H1 (cell line): ENCODE data around the gene P2RX5. TPM values are rescaled to one million over a fixed set of nuclear protein-coding genes. Genes with fewer than 3 reads are reported as not detected.

Experiments
- CTCF ChIA-PET: fragments of 300-600 bp; sonication (Branson Sonifier 250); formaldehyde crosslinking; loops from one replicate; lab custom pipeline; 2021; ENCODE audit not compliant: partially characterized antibody; lab: Charles Lee
- POLR2A ChIA-PET: fragments of 300-600 bp; sonication (Branson Sonifier 250); formaldehyde crosslinking; loops from one replicate; lab custom pipeline; 2021; ENCODE audit warnings: inconsistent platforms; ENCODE audit not compliant: partially characterized antibody; lab: Charles Lee
- DNase-seq, 2 experiments: peaks; one replicate each; pipeline versions ENCODE4 v3.0.0 to v3.0.0-alpha.2; 2010 to 2022; ENCODE audit warnings: low spot score in 2 of 2, low read depth in 1 of 2, mixed read lengths in 1 of 2
- FAIRE-seq: peaks from 2 replicates; lab custom pipeline; 2011; peaks lifted over from hg19 to GRCh38; lab: Jason Lieb, UNC
- H2AFZ ChIP-seq: 2 replicates; pipeline ENCODE4 v1.8.1; 2012; ENCODE audit warnings: low read length, inconsistent platforms
- H2AK5ac ChIP-seq: 2 replicates; pipeline ENCODE4 v1.6.1; 2013; ENCODE audit warnings: low read depth, low read length
- H2BK120ac ChIP-seq: replicated peaks from 2 replicates; pipeline ENCODE3; 2013; ENCODE audit warnings: low read depth, low read length, inconsistent platforms
- H2BK12ac ChIP-seq: 2 replicates; pipeline ENCODE4 v1.6.1; 2013; ENCODE audit warnings: low read depth, low read length
- H2BK15ac ChIP-seq: 2 replicates; pipeline ENCODE4 v1.6.1; 2013; ENCODE audit warnings: low read length
- H2BK20ac ChIP-seq: 2 replicates; pipeline ENCODE4 v1.6.1; 2013; ENCODE audit warnings: low read length
- H2BK5ac ChIP-seq: 2 replicates; pipeline ENCODE4 v1.6.1; 2013; ENCODE audit warnings: low read depth, low read length
- H3K14ac ChIP-seq: 2 replicates; pipeline ENCODE4 v1.6.1; 2013; ENCODE audit warnings: inconsistent platforms; ENCODE audit not compliant: insufficient read length
- H3K18ac ChIP-seq: 2 replicates; pipeline ENCODE4 v1.6.1; 2013; ENCODE audit warnings: low read length; ENCODE audit errors: extremely low read depth
- H3K23ac ChIP-seq: 2 replicates; pipeline ENCODE4 v1.6.1; 2013; ENCODE audit warnings: inconsistent platforms; ENCODE audit not compliant: insufficient read length
- H3K23me2 ChIP-seq: 2 replicates; pipeline ENCODE4 v1.6.1; 2013; ENCODE audit warnings: low read depth, low read length
- H3K27ac ChIP-seq: 2 replicates; pipeline ENCODE4 v1.6.1; 2011; ENCODE audit warnings: low read depth, low read length, inconsistent platforms
- H3K27me3 ChIP-seq, 4 experiments: replicated peaks in 1 of 4; 1 replicate in 1 of 4; 2 replicates in 3 of 4; pipeline versions ENCODE4 v1.6.1 to v1.8.1; 2011 to 2013; ENCODE audit warnings: low read length in 3 of 4, mild to moderate bottlenecking in 3 of 4, inconsistent platforms in 2 of 4, mixed read lengths in 2 of 4, moderate library complexity in 1 of 4; ENCODE audit not compliant: control insufficient read depth in 3 of 4, insufficient read depth in 3 of 4; ENCODE audit errors: extremely low read depth in 1 of 4
- H3K36me3 ChIP-seq, 4 experiments: 2 replicates each; pipeline versions ENCODE4 v1.6.1 to v1.8.1; 2011 to 2013; ENCODE audit warnings: mild to moderate bottlenecking in 4 of 4, low read length in 3 of 4, moderate library complexity in 2 of 4, control low read depth in 1 of 4, inconsistent platforms in 1 of 4; ENCODE audit not compliant: insufficient read depth in 4 of 4, control insufficient read depth in 2 of 4
- H3K4ac ChIP-seq: replicated peaks from 2 replicates; pipeline ENCODE3; 2013; ENCODE audit warnings: low read length, low read depth, mixed read lengths, inconsistent platforms; ENCODE audit not compliant: insufficient read length
- H3K4me1 ChIP-seq, 4 experiments: replicated peaks in 1 of 4; 1 replicate in 1 of 4; 2 replicates in 3 of 4; pipeline versions ENCODE4 v1.6.1 to v1.8.1; 2011 to 2013; ENCODE audit warnings: low read length in 3 of 4, inconsistent platforms in 2 of 4, mixed read lengths in 1 of 4; ENCODE audit not compliant: insufficient read depth in 4 of 4, control insufficient read depth in 3 of 4
- H3K4me2 ChIP-seq, 2 experiments: 2 replicates each; pipeline versions ENCODE4 v1.6.1 to v1.8.1; 2011 to 2013; ENCODE audit warnings: low read depth in 2 of 2, low read length in 2 of 2, control low read depth in 1 of 2, inconsistent platforms in 1 of 2, mild to moderate bottlenecking in 1 of 2; ENCODE audit not compliant: insufficient read depth in 1 of 2
- H3K4me3 ChIP-seq, 4 experiments: fragments of 200-600, 300-600 bp in 1 of 4; sonication (generic), shearing (Covaris generic), sonication (Bioruptor Twin) in 1 of 4; 2 replicates each; pipeline versions ENCODE4 v1.5.1 to v1.8.1; 2011 to 2016; ENCODE audit warnings: low read length in 4 of 4, low read depth in 3 of 4, control low read depth in 2 of 4, inconsistent platforms in 2 of 4, mild to moderate bottlenecking in 2 of 4, mixed read lengths in 1 of 4, moderate library complexity in 1 of 4; ENCODE audit not compliant: insufficient read depth in 2 of 4; ENCODE audit errors: extremely low read depth in 1 of 4
- H3K56ac ChIP-seq: replicated peaks from 2 replicates; pipeline ENCODE3; 2013; ENCODE audit warnings: low read depth, mild to moderate bottlenecking, mixed read lengths, low read length, inconsistent platforms; ENCODE audit not compliant: insufficient read length
- H3K79me1 ChIP-seq: 2 replicates; pipeline ENCODE4 v1.6.1; 2013; ENCODE audit warnings: low read depth, low read length, control low read depth
- H3K79me2 ChIP-seq, 2 experiments: 2 replicates each; pipeline versions ENCODE4 v1.6.1 to v1.8.1; 2012 to 2013; ENCODE audit warnings: low read length in 2 of 2, mild to moderate bottlenecking in 2 of 2, inconsistent platforms in 1 of 2; ENCODE audit not compliant: insufficient read depth in 2 of 2, control insufficient read depth in 1 of 2
- H3K9ac ChIP-seq, 4 experiments: replicated peaks in 1 of 4; 1 replicate in 1 of 4; 2 replicates in 3 of 4; pipeline versions ENCODE4 v1.6.1 to v1.8.1; 2011 to 2013; ENCODE audit warnings: low read depth in 3 of 4, low read length in 3 of 4, control low read depth in 2 of 4, mild to moderate bottlenecking in 2 of 4, moderate library complexity in 2 of 4, inconsistent platforms in 1 of 4; ENCODE audit errors: extremely low read depth in 1 of 4
- H3K9me3 ChIP-seq, 2 experiments: 2 replicates each; pipeline versions ENCODE4 v1.6.1 to v1.8.1; 2012 to 2013; ENCODE audit warnings: mild to moderate bottlenecking in 2 of 2, moderate library complexity in 2 of 2, control low read depth in 1 of 2, inconsistent platforms in 1 of 2, low read depth in 1 of 2, low read length in 1 of 2, mixed read lengths in 1 of 2; ENCODE audit not compliant: insufficient read depth in 2 of 2
- H4K20me1 ChIP-seq, 2 experiments: replicated peaks in 1 of 2; 2 replicates each; pipeline versions ENCODE3 to v1.8.1; 2011 to 2013; ENCODE audit warnings: inconsistent platforms in 2 of 2, low read length in 2 of 2, mild to moderate bottlenecking in 1 of 2; ENCODE audit not compliant: insufficient read depth in 2 of 2, control insufficient read depth in 1 of 2
- H4K5ac ChIP-seq: 2 replicates; pipeline ENCODE4 v1.6.1; 2013; ENCODE audit warnings: low read length, low read depth, mixed read lengths, inconsistent platforms; ENCODE audit not compliant: insufficient read length
- H4K8ac ChIP-seq: 2 replicates; pipeline ENCODE4 v1.8.0; 2013; ENCODE audit warnings: mild to moderate bottlenecking, moderate library complexity, low read length, inconsistent platforms; ENCODE audit not compliant: insufficient read depth; ENCODE audit errors: extremely low read depth
- H4K91ac ChIP-seq: replicated peaks from 2 replicates; pipeline ENCODE3; 2013; ENCODE audit warnings: low read length, mixed read lengths, inconsistent platforms; ENCODE audit not compliant: insufficient read length
- EZH2 ChIP-seq: fragments of 200-600 bp; sonication (generic); IDR thresholded peaks from 2 replicates; pipeline ENCODE4 v1.7.1; 2012; ENCODE audit warnings: low read depth, mild to moderate bottlenecking, moderate library complexity, low read length, inconsistent platforms; ENCODE audit not compliant: severe bottlenecking
- GABPA ChIP-seq: IDR thresholded peaks from 2 replicates; pipeline ENCODE4 v1.6.1; 2011; ENCODE audit warnings: mild to moderate bottlenecking, low read length, moderate library complexity, borderline replicate concordance; ENCODE audit not compliant: insufficient read depth
- HDAC2 ChIP-seq, 2 experiments: fragments of 300-600 bp in 1 of 2; sonication (generic) in 1 of 2; IDR thresholded peaks; 2 replicates each; pipeline ENCODE4 v1.6.1; 2011 to 2012; ENCODE audit warnings: low read depth in 2 of 2, low read length in 2 of 2, mild to moderate bottlenecking in 2 of 2, moderate library complexity in 2 of 2, borderline replicate concordance in 1 of 2, inconsistent platforms in 1 of 2
- HDAC6 ChIP-seq: IDR thresholded peaks from one replicate; pipeline ENCODE4 v1.7.1; 2012; ENCODE audit warnings: low read depth, mild to moderate bottlenecking, inconsistent platforms, low read length, moderate library complexity
- KDM4A ChIP-seq: IDR thresholded peaks from one replicate; pipeline ENCODE4 v1.7.1; 2012; ENCODE audit warnings: low read depth, mild to moderate bottlenecking, moderate library complexity, low read length, inconsistent platforms; ENCODE audit not compliant: severe bottlenecking
- POU5F1 ChIP-seq: IDR thresholded peaks from 2 replicates; pipeline ENCODE4 v1.6.1; 2011; ENCODE audit warnings: low read depth, mild to moderate bottlenecking, low read length, moderate library complexity
- RAD21 ChIP-seq, 2 experiments: IDR thresholded peaks in 1 of 2; conservative IDR thresholded peaks in 1 of 2; 2 replicates each; pipeline ENCODE4 v1.6.1; 2011; ENCODE audit warnings: low read depth in 2 of 2, low read length in 2 of 2, improper control_type of control experiment in 1 of 2, inconsistent platforms in 1 of 2, mild to moderate bottlenecking in 1 of 2, moderate library complexity in 1 of 2
- SIRT6 ChIP-seq: IDR thresholded peaks from one replicate; pipeline ENCODE4 v1.7.1; 2012; ENCODE audit warnings: low read length, inconsistent platforms
- SRF ChIP-seq: IDR thresholded peaks from 2 replicates; pipeline ENCODE4 v1.6.1; 2011; ENCODE audit warnings: mild to moderate bottlenecking, low read depth, low read length, moderate library complexity
- TBP ChIP-seq: IDR thresholded peaks from 2 replicates; pipeline ENCODE4 v1.6.1; 2011; ENCODE audit warnings: low read depth, low read length, improper control_type of control experiment
- YY1 ChIP-seq: IDR thresholded peaks from 2 replicates; pipeline ENCODE4 v1.6.1; 2011; ENCODE audit warnings: low read depth, mild to moderate bottlenecking, low read length
- WGBS, 2 experiments: shearing (Covaris generic) in 1 of 2; methylation state at CpG; one replicate each; pipeline versions ENCODE4 v1.1.6 to v1.1.7; 2013 to 2015; ENCODE audit warnings: low lambda C conversion rate in 2 of 2, mixed read lengths in 2 of 2, inconsistent platforms in 1 of 2, low coverage in 1 of 2, missing lambda C conversion rate in 1 of 2; ENCODE audit not compliant: insufficient replicate concordance in 2 of 2, insufficient coverage in 1 of 2, insufficient read length in 1 of 2; ENCODE audit errors: extremely low coverage in 1 of 2, missing lambda C conversion rate in 1 of 2; 5-methylcytosine and 5-hydroxymethylcytosine counted together
- polyA plus RNA-seq, 7 experiments: library from polyadenylated mRNA; depleted of rRNA in 3 of 7; stranded (reverse) in 5 of 7; unstranded in 2 of 7; fragments of >200 nt in 5 of 7; fragments of 200-250 nt in 2 of 7; gene quantifications; 1 replicate in 5 of 7; 2 replicates in 1 of 7; 4 replicates in 1 of 7; pipeline versions ENCODE4 v1.2.1 to v1.2.3, GENCODE V29; 2011 to 2013; ENCODE audit warnings: missing spikeins in 2 of 7, mixed read lengths in 2 of 7
- total RNA-seq: library from RNA; stranded (reverse); fragmentation: NEBNext Ultra II Directional; extraction: Animal tissue kit (Norgen Biotek cat#: 25700); gene quantifications from 2 replicates; pipeline ENCODE4 v1.2.1, GENCODE V29; 2021

The P2RX5 gene
- total and polyA plus RNA-seq, 2 of the 8 experiments (the other 6 are each of a cell fraction or from before 2014, with no cell fraction given) = 12.0 to 15.6 TPM

DNA sequence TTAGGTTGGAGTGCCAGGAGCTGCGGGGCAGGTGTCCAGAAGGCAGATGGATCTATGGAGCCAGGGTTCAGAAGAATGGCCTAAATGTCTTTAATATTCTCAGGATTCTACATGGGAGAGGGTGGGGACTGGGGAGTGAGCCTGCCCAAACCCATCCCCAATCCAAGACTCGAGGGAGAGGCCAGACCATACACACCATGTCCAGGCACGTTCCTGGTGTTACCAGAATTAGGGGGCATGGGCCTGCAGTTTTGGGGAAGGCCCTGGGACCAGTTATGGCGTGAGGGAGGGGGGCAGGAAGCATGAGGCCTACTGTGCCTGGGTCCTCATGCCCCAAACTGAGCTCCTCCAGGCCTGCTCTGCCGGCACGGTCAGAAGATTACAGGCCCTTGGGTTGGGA, 29.4 kb downstream of the P2RX5 start:
- CTCF ChIA-PET = interaction anchor here (0.8 to 2.0 kb wide), 6 partner anchors 9 to 65 kb away, joined by 3 to 8 read pairs (median 6); no protein-coding TSS in a partner anchor
- Histone ChIP-seq H2BK20ac (no peak overlapping the region), H3K79me1 (peaks cover 12% of the 10 kb centered on the region), H3K14ac (no peak overlapping the region), H4K8ac (no peak overlapping the region), H2AFZ (no peak overlapping the region), H3K23me2 (peaks cover 12% of the 10 kb centered on the region; the same call in 1 of the 2 replicates), H3K4ac (no peak overlapping the region), H2AK5ac (no peak overlapping the region), H3K4me1 (peaks cover 3 to 7% (median 5%) of the 10 kb centered on the region in 4 experiments), H3K36me3 (no peaks in the 10 kb centered on the region; a peak in 1 of 8 replicates), H3K56ac (no peak overlapping the region), H2BK15ac (no peak overlapping the region), H2BK120ac (no peak overlapping the region), H2BK12ac (no peak overlapping the region), H3K4me2 (no peak overlapping the region; a peak in 1 of 4 replicates), H4K20me1 (peaks cover 0 to 10% of the 10 kb centered on the region in 2 experiments), H3K4me3 (no peak overlapping the region), H3K23ac (no peak overlapping the region), H3K9me3 (no peaks in the 10 kb centered on the region), H4K91ac (no peak overlapping the region), H3K9ac (no peak overlapping the region), H2BK5ac (0 out of 2 replicates have a peak overlapping the region, but pooled peaks have one; percentile 49), H4K5ac (no peak overlapping the region), H3K79me2 (peaks cover 3 to 28% of the 10 kb centered on the region in 2 experiments; a peak in 3 of 4 replicates), H3K27ac (no peak overlapping the region), H3K18ac (no peak overlapping the region), H3K27me3 (no peaks in the 10 kb centered on the region)
- POLR2A ChIA-PET = interaction anchor here (1.1 to 12.7 kb wide), 4 partner anchors 9 to 57 kb away, joined by 3 to 194 read pairs (median 7); partner anchors contain the start of genes HASPIN and P2RX5
- no peak for DNase-seq
- no peak for FAIRE-seq
- 86% methylated on average over 6 of the region's 6 CpGs; no CpG with 5 or more reads in 1 of the 2 experiments for WGBS, 2 experiments
- TF ChIP-seq SRF (no peak), KDM4A (no peak), TBP (no peak), HDAC6 (no peak), GABPA (no peak), YY1 (no peak), RAD21 (IDR thresholded peaks at IDR 0.05 in 1 of 2, conservative IDR thresholded peaks at IDR 0.05 in 1 of 2; ENCODE audit: low read depth in 2 of 2, low read length in 2 of 2) (no peak), HDAC2 (IDR thresholded peaks at IDR 0.05; ENCODE audit: borderline replicate concordance in 1 of 2, low read depth in 2 of 2, low read length in 2 of 2) (no peak), EZH2 (no peak), SIRT6 (no peak), POU5F1 (no peak)
